ENCODE measurements around the gene PDE3B.
A peak's percentile ranks its signal among the peaks of the same experiment; 100 is the strongest.
"Not testable (repeated sequence)": the region's sequence is repeated elsewhere in the genome, so short reads cannot be mapped to it uniquely, and the experiment has no call there.

The PDE3B gene

GRCh38 chr11:14819596-14819995 is 176.0 kb downstream of the PDE3B start:
- no peak for DNase-seq

GRCh38 chr11:14821031-14821430 is 177.4 kb downstream of the PDE3B start:
- no peak for DNase-seq

GRCh38 chr11:14826600-14826999 is 183.0 kb downstream of the PDE3B start:
- DNase-seq = no peak

- DNase-seq = no peak
Observed at GRCh38 chr11:14835496-14836492, 192.2 kb downstream of the PDE3B start.

- DNase-seq = no peak
Observed at GRCh38 chr11:14842002-14842401, 198.4 kb downstream of the PDE3B start.

GRCh38 chr11:14852571-14853177 is 209.1 kb downstream of the PDE3B start:
- no peak for DNase-seq

GRCh38 chr11:14854057-14854456 is 210.5 kb downstream of the PDE3B start:
- no peak for DNase-seq

GRCh38 chr11:14855890-14856289 is 212.3 kb downstream of the PDE3B start:
- no peak for DNase-seq

- DNase-seq = no peak
Observed at GRCh38 chr11:14857621-14858020, 214.0 kb downstream of the PDE3B start.

- DNase-seq = no peak
Observed at GRCh38 chr11:14858404-14858803, 214.8 kb downstream of the PDE3B start.

GRCh38 chr11:14860511-14860910 is 216.9 kb downstream of the PDE3B start:
- DNase-seq = no peak

GRCh38 chr11:14861680-14862079 is 218.1 kb downstream of the PDE3B start:
- no peak for DNase-seq

GRCh38 chr11:14863775-14864174 is 220.2 kb downstream of the PDE3B start:
- not testable (repeated sequence) for DNase-seq

GRCh38 chr11:14872032-14872431 is 228.4 kb downstream of the PDE3B start:
- no peak for DNase-seq

GRCh38 chr11:14873632-14874031 is 230.0 kb downstream of the PDE3B start:
- DNase-seq = no peak

GRCh38 chr11:14875163-14875562 is 231.6 kb downstream of the PDE3B start:
- DNase-seq = no peak

- DNase-seq = no peak
Observed at GRCh38 chr11:14881576-14882193, 238.1 kb downstream of the PDE3B start.

GRCh38 chr11:14882196-14882595 is 238.6 kb downstream of the PDE3B start:
- DNase-seq = no peak

GRCh38 chr11:14883683-14884082 is 240.1 kb downstream of the PDE3B start:
- not testable (repeated sequence) for DNase-seq

GRCh38 chr11:14884667-14885273 is 241.2 kb downstream of the PDE3B start:
- DNase-seq = no peak

- DNase-seq = no peak
Observed at GRCh38 chr11:14886513-14886912, 242.9 kb downstream of the PDE3B start.

- peak; percentile 87 for DNase-seq
Observed at GRCh38 chr11:14891143-14892035, 247.8 kb downstream of the PDE3B start.
